Glutamatergic neuron (in vitro differentiated cells): Measurements from ENCODE around the gene GRM7. TPM values are rescaled to one million over a fixed set of nuclear protein-coding genes. Genes with fewer than 3 reads are reported as not detected.

ENCODE experiments used
- DNase-seq: peaks from one replicate; pipeline ENCODE4 v3.0.0; 2022
- H3K27ac Mint-ChIP-seq: one replicate; pipeline ENCODE4 v1.8.0; 2020; ENCODE audit warnings: mild to moderate bottlenecking, mixed read lengths, inconsistent platforms; ENCODE audit not compliant: unreplicated experiment
- H3K27me3 Mint-ChIP-seq: one replicate; pipeline ENCODE4 v1.8.0; 2020; ENCODE audit warnings: mild to moderate bottlenecking, moderate library complexity, mixed read lengths, inconsistent platforms; ENCODE audit not compliant: unreplicated experiment
- H3K36me3 Mint-ChIP-seq: one replicate; pipeline ENCODE4 v1.8.0; 2020; ENCODE audit warnings: mild to moderate bottlenecking, mixed read lengths, inconsistent platforms; ENCODE audit not compliant: unreplicated experiment
- H3K4me1 Mint-ChIP-seq: one replicate; pipeline ENCODE4 v1.8.0; 2020; ENCODE audit warnings: mild to moderate bottlenecking, low read depth, mixed read lengths, inconsistent platforms; ENCODE audit not compliant: unreplicated experiment
- H3K4me3 Mint-ChIP-seq: one replicate; pipeline ENCODE4 v1.8.0; 2020; ENCODE audit warnings: mild to moderate bottlenecking, mixed read lengths, inconsistent platforms; ENCODE audit not compliant: unreplicated experiment
- H3K9me3 Mint-ChIP-seq: one replicate; pipeline ENCODE4 v1.8.0; 2020; ENCODE audit warnings: mild to moderate bottlenecking, moderate library complexity, mixed read lengths, inconsistent platforms; ENCODE audit not compliant: unreplicated experiment
- CTCF ChIP-seq: fragments of 200-600 bp; sonication (generic); IDR thresholded peaks from one replicate; pipeline ENCODE4 v1.5.0; 2021; ENCODE audit not compliant: partially characterized antibody, unreplicated experiment
- total RNA-seq: library from RNA; stranded (reverse); fragmentation: NEBNext Ultra II Directional; extraction: Animal tissue kit (Norgen Biotek cat#: 25700); gene quantifications from one replicate; pipeline ENCODE4 v1.2.1, GENCODE V29; 2021; ENCODE audit not compliant: unreplicated experiment

The GRM7 gene
- total RNA-seq, 1 donor from 2014 or later = 1.4 TPM

GRCh38 chr3:7508821-7509220 lies 647.9 kb downstream of the GRM7 start:
- DNase-seq = no peak

GRCh38 chr3:7512048-7512447 lies 651.1 kb downstream of the GRM7 start:
- Mint-ChIP-seq H3K4me3 (no peak overlapping the region), H3K36me3 (no peaks in the 10 kb centered on the region), H3K27me3 (peaks cover 1% of the 10 kb centered on the region), H3K27ac (no peak overlapping the region), H3K9me3 (peaks cover 6% of the 10 kb centered on the region), H3K4me1 (peaks cover 12% of the 10 kb centered on the region)
- no peak for TF ChIP-seq CTCF
- DNase-seq = no peak

More at GRCh38 chr3:7508821-7509220, 647.9 kb downstream of the GRM7 start:
- no peak for TF ChIP-seq CTCF
- H3K36me3 Mint-ChIP-seq = no peaks in the 10 kb centered on the region
- peaks cover 12% of the 10 kb centered on the region for H3K4me1 Mint-ChIP-seq
- no peak overlapping the region for H3K27ac Mint-ChIP-seq
- H3K27me3 Mint-ChIP-seq = peaks cover 1% of the 10 kb centered on the region
- peaks cover 5% of the 10 kb centered on the region for H3K9me3 Mint-ChIP-seq
- H3K4me3 Mint-ChIP-seq = no peak overlapping the region

- no peak for TF ChIP-seq CTCF
- H3K9me3 Mint-ChIP-seq = peaks cover 2% of the 10 kb centered on the region
- H3K36me3 Mint-ChIP-seq = no peaks in the 10 kb centered on the region
- no peak overlapping the region for H3K4me3 Mint-ChIP-seq
- DNase-seq = no peak
- H3K27ac Mint-ChIP-seq = no peak overlapping the region
- H3K27me3 Mint-ChIP-seq = no peaks in the 10 kb centered on the region
- H3K4me1 Mint-ChIP-seq = no peaks in the 10 kb centered on the region
These were observed 657.1 kb downstream of the GRM7 start for GRCh38 chr3:7518026-7518425.

- no peak for TF ChIP-seq CTCF
- no peaks in the 10 kb centered on the region for H3K27me3 Mint-ChIP-seq
- DNase-seq = no peak
- H3K36me3 Mint-ChIP-seq = no peaks in the 10 kb centered on the region
- H3K9me3 Mint-ChIP-seq = peaks cover 2% of the 10 kb centered on the region
- H3K4me3 Mint-ChIP-seq = no peak overlapping the region
- H3K4me1 Mint-ChIP-seq = no peaks in the 10 kb centered on the region
- H3K27ac Mint-ChIP-seq = no peak overlapping the region
These were observed 657.5 kb downstream of the GRM7 start for GRCh38 chr3:7518456-7518855.

- H3K27ac Mint-ChIP-seq = no peak overlapping the region
- H3K27me3 Mint-ChIP-seq = no peaks in the 10 kb centered on the region
- no peak overlapping the region for H3K4me3 Mint-ChIP-seq
- H3K4me1 Mint-ChIP-seq = no peaks in the 10 kb centered on the region
- no peak for TF ChIP-seq CTCF
- DNase-seq = no peak
- no peaks in the 10 kb centered on the region for H3K36me3 Mint-ChIP-seq
- H3K9me3 Mint-ChIP-seq = peaks cover 2% of the 10 kb centered on the region
These were observed 659.1 kb downstream of the GRM7 start for GRCh38 chr3:7520059-7520458.
